Fibroblast of peridontal ligament (primary cell): ENCODE measurements around the gene WDR48.
"Not testable (repeated sequence)": the region's sequence is repeated elsewhere in the genome, so short reads cannot be mapped to it uniquely, and the experiment has no call there.

ENCODE experiments used
- DNase-seq: peaks from one replicate; pipeline ENCODE4 v3.0.0-alpha.2; 2010; ENCODE audit errors: extremely low read depth

The WDR48 gene

GRCh38 chr3:39051649-39052561 lies at the start of gene WDR48, which contains the start of gene SCN11A:
Gene WDR48 (plus strand): TSS chr3:39052016. CDS start chr3:39052026, 10 bp downstream.
Gene SCN11A (minus strand): TSS chr3:39051944. CDS start chr3:38950362, 101,582 bp downstream.
- DNase-seq: peak; percentile 90

GRCh38 chr3:39005295-39005694 lies 46.5 kb upstream of the WDR48 start:
- DNase-seq: no peak

DNA sequence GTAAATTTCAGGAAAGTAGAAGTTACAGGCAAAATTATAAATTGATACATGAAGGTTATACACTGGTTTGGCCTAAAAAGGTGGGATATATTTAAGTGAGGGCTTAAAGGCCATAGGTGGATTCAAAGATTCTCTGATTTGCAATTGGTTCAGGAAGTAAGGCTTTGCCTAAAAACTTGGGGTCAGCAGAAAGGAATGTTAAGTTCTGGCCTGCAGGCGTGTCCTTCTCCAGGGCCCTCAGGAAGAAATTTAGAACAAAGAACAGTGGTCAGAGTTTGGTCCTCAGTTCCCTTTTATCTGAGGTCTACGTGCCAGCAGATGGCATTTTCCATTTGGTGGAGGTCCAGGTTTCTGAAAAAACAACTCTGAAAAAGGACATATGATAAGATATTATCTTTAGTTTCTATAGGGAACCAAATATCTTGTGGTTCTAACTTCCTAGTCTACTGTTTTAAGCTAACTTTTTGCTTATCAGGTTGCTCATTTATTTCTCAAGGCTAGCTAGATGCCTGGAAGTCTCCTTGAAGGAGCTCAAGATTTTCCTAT lies 40.6 kb upstream of the WDR48 start:
- no peak for DNase-seq

- no peak for DNase-seq
Observed at GRCh38 chr3:39013289-39013688, 38.5 kb upstream of the WDR48 start.

- no peak for DNase-seq
Observed at GRCh38 chr3:39013921-39014509, 37.8 kb upstream of the WDR48 start.

GRCh38 chr3:39015418-39015817 lies 36.4 kb upstream of the WDR48 start:
- no peak for DNase-seq

DNA sequence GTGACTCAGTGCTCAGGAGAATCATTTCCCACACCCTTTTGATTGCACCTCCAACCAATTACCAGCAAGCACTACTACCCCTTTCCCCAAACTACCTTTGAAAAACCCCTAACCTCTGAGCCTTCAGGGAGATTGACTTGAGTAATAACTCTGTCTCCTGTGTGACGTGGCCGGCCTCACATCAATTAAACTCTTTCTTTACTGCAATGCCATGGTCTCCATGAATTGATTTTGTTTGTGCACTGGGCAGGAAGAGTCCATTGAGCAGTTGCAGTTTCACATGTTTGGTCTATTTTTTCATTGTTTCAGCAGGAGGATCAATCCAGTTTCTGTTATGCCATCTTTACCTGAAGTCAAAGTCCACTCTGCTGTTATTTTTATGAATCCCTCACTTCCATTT lies 32.5 kb upstream of the WDR48 start:
- DNase-seq: no peak

DNA sequence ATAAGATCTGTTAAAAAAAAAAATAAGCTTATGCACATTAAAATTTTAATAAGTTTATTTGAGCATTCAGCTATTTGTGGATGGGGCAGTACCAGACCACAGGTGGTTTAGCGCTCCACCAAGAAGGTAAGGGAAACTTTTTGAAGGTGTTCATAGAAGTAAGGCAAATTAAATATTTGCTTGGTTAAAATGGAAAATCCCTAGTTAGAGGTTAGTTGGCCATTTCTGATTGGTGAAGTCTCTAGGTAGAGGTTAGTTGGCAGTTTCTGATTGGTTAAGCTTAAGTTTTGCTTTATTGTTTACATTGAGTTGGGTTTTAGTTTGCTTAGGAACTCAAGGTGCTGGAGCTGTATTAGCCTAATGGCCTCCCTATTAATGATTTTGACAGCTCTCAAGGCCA lies 30.8 kb upstream of the WDR48 start:
- DNase-seq: no peak

DNA sequence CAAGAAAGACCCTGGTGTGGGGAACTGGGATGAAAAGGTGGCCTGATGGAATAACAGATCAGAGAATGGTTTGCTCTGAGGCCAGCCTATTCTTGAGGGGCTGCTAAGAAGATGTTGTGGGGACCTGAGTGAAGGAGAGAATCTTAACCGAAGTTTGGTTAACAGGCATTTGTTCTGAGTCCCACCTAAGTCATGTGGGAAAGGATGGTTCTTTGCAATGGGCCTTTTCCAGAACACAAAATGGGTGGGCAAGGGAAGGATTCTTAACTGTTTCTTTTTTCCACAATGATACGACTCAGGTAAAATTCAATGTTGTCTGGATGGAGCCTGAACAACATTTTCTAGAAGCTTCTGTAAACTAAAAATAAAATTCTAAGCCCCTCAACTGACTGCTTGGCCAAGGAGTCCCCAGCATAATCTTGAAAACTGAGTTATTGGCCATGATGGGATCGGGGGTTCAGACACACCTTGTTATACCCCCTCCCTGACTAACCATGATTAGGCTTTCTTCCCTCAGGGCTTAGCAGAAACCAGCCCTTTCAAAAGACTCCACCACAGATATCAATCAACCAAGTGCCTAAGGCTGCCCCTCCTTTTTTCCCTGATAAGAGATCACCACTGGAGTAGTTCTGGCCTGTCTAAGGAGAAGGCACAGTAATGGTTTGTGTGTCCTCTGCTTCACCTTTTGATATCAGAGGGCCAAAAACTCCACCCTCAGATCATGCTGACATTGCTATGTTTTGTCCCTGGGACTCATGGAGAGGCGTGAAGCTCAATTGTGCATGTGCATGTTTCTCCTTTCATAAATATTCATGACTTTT lies 30.1 kb upstream of the WDR48 start:
- no peak for DNase-seq

DNA sequence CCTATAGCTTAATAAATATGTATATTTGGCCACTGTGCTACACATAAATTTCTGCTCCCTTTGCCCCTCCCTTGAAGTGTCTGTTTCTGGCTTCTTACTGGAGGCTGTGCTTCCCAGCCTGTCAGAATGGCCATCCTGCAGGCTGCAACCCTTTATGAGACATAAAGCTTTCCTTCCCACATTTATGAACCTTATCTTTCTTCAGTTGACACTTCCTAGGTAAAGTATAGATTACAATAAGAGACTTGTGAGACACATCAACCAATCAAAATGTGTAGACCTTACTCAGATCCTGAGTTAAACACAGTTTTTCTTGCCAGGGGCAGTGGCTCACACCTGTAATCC lies 29.6 kb upstream of the WDR48 start:
- no peak for DNase-seq

- no peak for DNase-seq
Observed at GRCh38 chr3:39024497-39024896, 27.3 kb upstream of the WDR48 start.

DNA sequence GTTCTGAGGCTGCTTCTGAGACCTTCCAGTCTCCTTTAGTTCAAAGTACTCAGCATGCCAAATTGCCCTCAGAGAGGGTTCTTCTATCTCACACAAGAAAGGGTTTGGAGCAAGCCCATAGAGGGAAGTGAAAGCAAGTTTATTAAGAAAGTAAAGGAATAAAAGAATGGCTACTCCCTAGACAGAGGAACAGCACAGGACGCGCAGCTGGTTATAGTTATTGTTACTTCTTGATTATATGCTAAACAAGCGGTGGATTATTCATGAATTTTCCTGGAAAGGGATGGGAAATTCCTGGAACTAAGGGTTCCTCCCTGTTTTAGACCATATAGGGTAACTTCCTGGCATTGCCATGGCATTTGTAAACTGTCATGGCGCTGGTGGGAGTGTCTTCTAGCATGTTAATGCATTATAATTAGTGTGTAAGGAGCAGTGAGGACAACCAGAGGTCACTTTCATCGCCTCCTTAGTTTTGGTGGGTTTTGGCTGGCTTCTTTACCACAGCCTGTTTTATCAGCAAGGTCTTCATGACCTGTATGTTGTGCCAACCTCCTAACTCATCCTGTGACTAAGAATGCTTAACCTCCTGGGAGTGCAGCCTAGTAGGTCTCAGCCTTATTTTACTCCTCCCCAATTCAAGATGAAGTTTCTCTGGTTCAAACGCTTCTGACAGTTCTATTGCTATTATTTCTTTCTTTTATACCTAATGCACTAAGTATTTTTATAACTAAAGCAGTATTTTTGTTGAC lies 26.4 kb upstream of the WDR48 start:
- peak; percentile 76 for DNase-seq

DNA sequence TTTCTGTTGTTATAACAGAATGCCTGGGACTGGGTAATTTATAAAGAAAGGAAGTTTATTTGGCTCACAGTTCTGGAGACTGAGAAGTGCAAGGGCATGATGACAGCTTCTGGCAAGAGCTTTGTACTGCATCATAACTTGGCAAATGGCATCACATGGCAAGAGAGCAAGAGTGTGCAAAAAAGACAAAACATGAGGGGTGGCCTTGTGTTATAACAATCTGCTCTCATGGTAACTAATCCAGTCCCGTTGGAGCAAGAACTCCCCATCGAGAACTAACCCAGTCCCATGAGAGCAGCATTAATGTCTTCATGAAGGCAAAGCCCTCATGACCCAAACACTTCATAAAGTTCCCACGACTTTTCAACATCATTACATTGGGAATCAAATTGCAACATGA lies 23.3 kb upstream of the WDR48 start:
- peak; percentile 31 for DNase-seq

GRCh38 chr3:39029556-39029955 lies 22.3 kb upstream of the WDR48 start:
- DNase-seq: no peak

DNA sequence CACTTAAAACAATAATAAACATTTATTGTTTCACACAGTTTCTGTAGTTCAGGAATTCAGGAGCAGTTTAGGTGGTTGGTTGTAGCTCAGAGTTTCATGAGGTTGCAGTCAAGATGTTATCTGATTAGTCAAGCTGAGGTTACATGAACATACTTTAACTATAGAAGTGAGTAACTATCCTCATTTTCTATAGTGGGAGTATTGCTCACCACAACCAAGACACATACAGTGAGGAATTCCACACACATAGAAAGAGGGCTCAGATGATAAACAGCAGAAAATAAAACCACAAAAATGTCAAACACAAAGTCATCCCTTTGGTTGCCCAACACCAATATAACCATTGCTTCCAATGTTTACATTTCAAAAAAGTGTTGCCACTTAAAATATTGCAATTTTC lies 13.7 kb upstream of the WDR48 start:
- peak; percentile 65 for DNase-seq

- no peak for DNase-seq
Observed at GRCh38 chr3:39050029-39050428, 1.8 kb upstream of the WDR48 start.

- no peak for DNase-seq
Observed at GRCh38 chr3:39052583-39052982, 767 bp downstream of the WDR48 start.

DNA sequence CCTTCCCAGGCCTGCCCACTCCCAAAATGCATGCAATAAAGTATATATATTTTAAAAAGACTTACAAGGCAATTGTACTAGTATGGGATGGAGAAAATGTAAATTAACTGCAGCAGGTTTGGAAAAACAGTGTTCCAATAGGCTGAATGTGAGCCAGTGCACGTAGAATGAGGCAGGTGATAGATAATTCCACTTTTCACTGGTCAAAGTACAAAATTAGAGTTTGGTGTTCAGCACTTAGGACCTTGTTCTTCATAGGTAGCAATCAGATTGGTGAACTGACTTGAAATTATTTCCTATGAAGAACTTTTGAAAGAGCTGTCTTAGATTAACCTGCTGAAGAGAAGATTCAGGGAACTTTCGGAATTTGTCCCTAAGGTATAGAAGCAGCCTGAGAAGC lies 1.9 kb downstream of the WDR48 start:
- no peak for DNase-seq

DNA sequence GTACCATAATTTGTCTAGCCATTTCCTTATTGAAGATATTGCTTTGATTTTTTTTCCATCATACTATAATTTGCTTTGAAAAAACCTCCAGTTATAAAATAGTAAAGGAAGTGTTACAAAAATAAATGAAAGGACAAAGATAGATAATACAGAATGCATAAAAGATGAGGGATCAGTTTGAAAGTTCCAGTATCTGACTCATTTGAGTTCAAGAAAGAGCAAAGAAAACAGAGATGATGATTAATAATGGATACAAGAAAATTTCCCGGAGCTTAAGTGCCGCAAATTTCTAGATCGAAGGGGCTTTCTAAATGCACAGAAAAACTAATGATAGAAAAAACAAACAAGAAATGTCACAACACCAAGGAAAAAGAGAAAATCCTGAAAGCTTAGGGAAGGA lies 4.3 kb downstream of the WDR48 start:
- DNase-seq: no peak

DNA sequence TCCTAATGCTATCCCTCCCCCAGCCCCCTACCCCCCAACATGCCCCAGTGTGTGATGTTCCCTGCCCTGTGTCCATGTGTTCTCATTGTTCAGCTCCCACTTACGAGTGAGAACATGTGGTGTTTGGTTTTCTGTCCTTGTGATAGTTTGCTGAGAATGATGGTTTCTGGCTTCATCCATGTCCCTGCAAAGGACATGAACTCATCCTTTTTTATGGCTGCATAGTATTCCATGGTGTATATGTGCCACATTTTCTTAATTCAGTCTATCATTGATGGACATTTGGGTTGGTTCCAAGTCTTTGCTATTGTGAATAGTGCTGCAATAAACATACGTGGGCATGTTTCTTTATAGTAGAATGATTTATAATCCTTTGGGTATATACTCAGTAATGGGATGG lies 9.4 kb downstream of the WDR48 start:
- DNase-seq: not testable (repeated sequence)

GRCh38 chr3:39062180-39062579 lies 10.4 kb downstream of the WDR48 start:
- no peak for DNase-seq
